HCT116 (cell line): ENCODE results near the gene NRAP. TPM values are rescaled to one million over a fixed set of nuclear protein-coding genes. Genes with fewer than 3 reads are reported as not detected.

ENCODE experiments used
- ATAC-seq: fragments of 200-7000 bp; cut with Tn5 transposase; 2 replicates; pipeline ENCODE4 v1.9.1; 2020; ENCODE audit warnings: mild to moderate bottlenecking, moderate library complexity
- BruUV-seq: library from RNA; stranded (reverse); fragments of 400-500 nt; replicated peaks from 2 replicates; lab custom pipeline; 2021; lab: Mats Ljungman, UMichigan
- CTCF ChIA-PET: fragments of 300-600 bp; sonication (Branson Sonifier 250); formaldehyde crosslinking; loops from one replicate; lab custom pipeline; 2021; ENCODE audit warnings: antibody characterized with exemption; lab: Charles Lee
- POLR2A ChIA-PET: fragments of 300-600, 350-600 bp; sonication (Branson Sonifier 250); formaldehyde crosslinking; loops from one replicate; lab custom pipeline; 2021; ENCODE audit warnings: antibody characterized with exemption; lab: Charles Lee
- RAD21 ChIA-PET, 2 experiments: fragments of 300-600 bp; sonication (Branson Sonifier 250); formaldehyde crosslinking; loops; one replicate each; lab custom pipeline; 2023; ENCODE audit warnings: low total read pairs in 2 of 2; ENCODE audit not compliant: uncharacterized antibody in 2 of 2, unreplicated experiment in 2 of 2, low non-redundant PET in 1 of 2; lab: Charles Lee
- DNase-seq: peaks from one replicate; pipeline ENCODE4 v3.0.0-alpha.2; 2010; ENCODE audit warnings: low read depth, low spot score
- H2AFZ ChIP-seq: fragments of 200-600 bp; shearing (Covaris generic), sonication (generic); 2 replicates; pipeline ENCODE4 v1.6.1; 2017; ENCODE audit warnings: low read depth, mixed run types, mixed read lengths, antibody characterized with exemption, low read length; ENCODE audit not compliant: poor library complexity, severe bottlenecking
- H3K27ac ChIP-seq: 2 replicates; pipeline ENCODE4 v1.5.1; 2012; ENCODE audit warnings: low read depth, low read length
- H3K27me3 ChIP-seq: fragments of 200-600 bp; sonication (generic); 2 replicates; pipeline ENCODE4 v1.6.1; 2016; ENCODE audit warnings: mixed run types, low read length, mixed read lengths; ENCODE audit not compliant: insufficient read depth
- H3K36me3 ChIP-seq, 2 experiments: fragments of 200-500 bp in 1 of 2; fragments of 200-600 bp in 1 of 2; sonication (Bioruptor generic) in 1 of 2; sonication (generic) in 1 of 2; 2 replicates each; pipeline versions ENCODE4 v1.5.1 to v1.6.1; 2014 to 2016; ENCODE audit warnings: low read length in 2 of 2, inconsistent platforms in 1 of 2, mixed read lengths in 1 of 2, mixed run types in 1 of 2; ENCODE audit not compliant: insufficient read depth in 2 of 2, control insufficient read depth in 1 of 2
- H3K4me1 ChIP-seq, 2 experiments: fragments of 200-600 bp in 1 of 2; sonication (generic) in 1 of 2; 2 replicates each; pipeline versions ENCODE4 v1.5.1 to v1.6.1; 2012 to 2017; ENCODE audit warnings: low read length in 2 of 2, inconsistent platforms in 1 of 2, mild to moderate bottlenecking in 1 of 2, mixed read lengths in 1 of 2, mixed run types in 1 of 2, moderate library complexity in 1 of 2; ENCODE audit not compliant: insufficient read depth in 2 of 2, control insufficient read depth in 1 of 2
- H3K4me2 ChIP-seq: fragments of 200-600 bp; sonication (generic); 2 replicates; pipeline ENCODE4 v1.6.1; 2017; ENCODE audit warnings: mixed run types, low read length, mixed read lengths
- H3K4me3 ChIP-seq, 2 experiments: fragments of 200-600 bp in 1 of 2; sonication (generic) in 1 of 2; replicated peaks in 1 of 2; 2 replicates each; pipeline ENCODE4 v1.5.1; 2011 to 2016; ENCODE audit warnings: low read length in 2 of 2, control low read depth in 1 of 2, low read depth in 1 of 2, mild to moderate bottlenecking in 1 of 2, mixed read lengths in 1 of 2, mixed run types in 1 of 2
- H3K79me2 ChIP-seq: fragments of 200-600 bp; sonication (generic); 2 replicates; pipeline ENCODE4 v1.6.1; 2017; ENCODE audit warnings: mild to moderate bottlenecking, mixed run types, low read length, moderate library complexity, mixed read lengths; ENCODE audit not compliant: insufficient read depth
- H3K9ac ChIP-seq: fragments of 200-600 bp; sonication (generic); 2 replicates; pipeline ENCODE4 v1.6.1; 2016; ENCODE audit warnings: low read length, mixed read lengths
- H3K9me2 ChIP-seq: fragments of 200-600 bp; sonication (generic), shearing (Covaris generic); 2 replicates; pipeline ENCODE4 v1.6.1; 2017; ENCODE audit warnings: mixed run types, mild to moderate bottlenecking, moderate library complexity; ENCODE audit not compliant: insufficient read depth
- H3K9me3 ChIP-seq, 2 experiments: fragments of 200-500 bp in 1 of 2; fragments of 200-600 bp in 1 of 2; sonication (Bioruptor generic) in 1 of 2; sonication (generic) in 1 of 2; 2 replicates each; pipeline ENCODE4 v1.6.1; 2014 to 2017; ENCODE audit warnings: low read length in 2 of 2, mixed read lengths in 2 of 2, inconsistent platforms in 1 of 2, low read depth in 1 of 2, mild to moderate bottlenecking in 1 of 2, mixed run types in 1 of 2, moderate library complexity in 1 of 2; ENCODE audit not compliant: control insufficient read depth in 1 of 2, insufficient read depth in 1 of 2
- H4K20me1 ChIP-seq: fragments of 200-600 bp; sonication (generic), shearing (Covaris generic); 2 replicates; pipeline ENCODE4 v1.6.1; 2017; ENCODE audit warnings: mixed run types, mild to moderate bottlenecking, moderate library complexity; ENCODE audit not compliant: insufficient read depth
- ATF3 ChIP-seq: IDR thresholded peaks from 2 replicates; pipeline ENCODE4 v1.6.1; 2012
- CEBPB ChIP-seq: IDR thresholded peaks from 2 replicates; pipeline ENCODE4 v1.6.1; 2012; ENCODE audit warnings: low read depth
- EGR1 ChIP-seq: IDR thresholded peaks from 2 replicates; pipeline ENCODE4 v1.6.1; 2012; ENCODE audit warnings: low read depth
- ELF1 ChIP-seq: IDR thresholded peaks from 2 replicates; pipeline ENCODE4 v1.6.1; 2012; ENCODE audit warnings: low read depth, borderline replicate concordance
- EZH2 ChIP-seq: fragments of 200-600 bp; sonication (generic); IDR thresholded peaks from 2 replicates; pipeline ENCODE4 v1.6.1; 2017; ENCODE audit warnings: antibody characterized with exemption, mixed run types
- POLR2A ChIP-seq: IDR thresholded peaks from 2 replicates; pipeline ENCODE4 v1.7.0; 2011; ENCODE audit warnings: borderline replicate concordance; ENCODE audit not compliant: insufficient read depth, insufficient read length; ENCODE audit errors: extremely low read depth
- POLR2AphosphoS5 ChIP-seq: IDR thresholded peaks from 2 replicates; pipeline ENCODE4 v1.6.1; 2011; ENCODE audit warnings: mild to moderate bottlenecking, low read depth, low read length, moderate library complexity
- TCF7L2 ChIP-seq: IDR thresholded peaks from 2 replicates; pipeline ENCODE4 v1.7.0; 2011; ENCODE audit warnings: borderline replicate concordance, inconsistent platforms; ENCODE audit not compliant: insufficient read depth, insufficient read length; ENCODE audit errors: extremely low read depth
- ZBTB33 ChIP-seq: IDR thresholded peaks from 2 replicates; pipeline ENCODE4 v1.6.1; 2011; ENCODE audit warnings: mild to moderate bottlenecking, low read length, moderate library complexity; ENCODE audit not compliant: insufficient replicate concordance; ENCODE audit errors: extremely low read depth
- ZFX ChIP-seq: fragments of 450-650 bp; IDR thresholded peaks from 2 replicates; pipeline ENCODE4 v1.6.1; 2017
- ZNF274 ChIP-seq: fragments of 200-500 bp; sonication (Bioruptor generic); IDR thresholded peaks from 2 replicates; pipeline ENCODE4 v1.6.1; 2014; ENCODE audit warnings: mild to moderate bottlenecking, low read depth, low read length, inconsistent platforms
- intact Hi-C: fragments of 100-400 bp; cut with micrococcal nuclease; formaldehyde crosslinking; loops from 2 replicates; pipeline ENCODE4 v1.10.0; 2022
- total RNA-seq: library from RNA; stranded (reverse); gene quantifications from one replicate; pipeline ENCODE4 v1.2.1, GENCODE V29; 2021; ENCODE audit not compliant: unreplicated experiment

Gene NRAP
- total RNA-seq, 1 experiment from 2014 or later: not detected

GRCh38 chr10:113622831-113623230 lies 41.0 kb downstream of the NRAP start:
- Histone ChIP-seq H3K4me3 (no peak overlapping the region), H3K9me2 (no peaks in the 10 kb centered on the region), H4K20me1 (no peaks in the 10 kb centered on the region), H3K9me3 (no peaks in the 10 kb centered on the region), H3K9ac (no peak overlapping the region), H3K4me1 (no peaks in the 10 kb centered on the region), H2AFZ (no peak overlapping the region), H3K27me3 (peaks cover 71% of the 10 kb centered on the region), H3K4me2 (no peak overlapping the region), H3K36me3 (no peaks in the 10 kb centered on the region), H3K27ac (no peak overlapping the region), H3K79me2 (no peaks in the 10 kb centered on the region)
- TF ChIP-seq POLR2AphosphoS5: no peak
- TF ChIP-seq ZFX: no peak
- TF ChIP-seq ATF3: no peak
- TF ChIP-seq POLR2A: no peak
- no peak for TF ChIP-seq ZNF274
- no peak for TF ChIP-seq EZH2
- no peak for TF ChIP-seq ZBTB33
- TF ChIP-seq CEBPB: no peak
- no peak for TF ChIP-seq EGR1
- no peak for TF ChIP-seq TCF7L2
- no peak for TF ChIP-seq ELF1
- CTCF ChIA-PET: no interaction called here
- POLR2A ChIA-PET: no interaction called here
- DNase-seq (no peak), ATAC-seq (no peak)
- no TSS peak for BruUV-seq
- RAD21 ChIA-PET: no interaction called here
- intact Hi-C loops: no loop called here
